Activated T-cell treated with anti-CD3 and anti-CD28 coated beads, Interleukin-2, amount 50 U/mL, for 72 hours (primary cell): Measurements from ENCODE around the gene ATP12A. TPM values are rescaled to one million over a fixed set of nuclear protein-coding genes. Genes with fewer than 3 reads are reported as not detected.

Experiments
- ATAC-seq, 2 donors: fragments of 150-1000 bp; cut with Tn5 transposase; replicated peaks in 1 of 2; 2 replicates each; pipeline ENCODE4 v1.10.0; 2021; ENCODE audit warnings: moderate library complexity in 2 of 2, mild to moderate bottlenecking in 1 of 2
- DNase-seq, 2 donors: peaks; one replicate each; pipeline ENCODE4 v3.0.0; 2021 to 2022; ENCODE audit warnings: mixed read lengths in 1 of 2
- H3K27ac Mint-ChIP-seq: one replicate; pipeline ENCODE4 v1.8.0; 2022; ENCODE audit warnings: mild to moderate bottlenecking, moderate library complexity, mixed read lengths
- H3K27me3 Mint-ChIP-seq: one replicate; pipeline ENCODE4 v1.8.0; 2022; ENCODE audit warnings: low read depth, mixed read lengths
- H3K36me3 Mint-ChIP-seq, 2 donors: one replicate each; pipeline ENCODE4 v1.8.0; 2022; ENCODE audit warnings: mixed read lengths in 2 of 2, mild to moderate bottlenecking in 1 of 2; ENCODE audit not compliant: insufficient read depth in 2 of 2
- H3K4me1 Mint-ChIP-seq: one replicate; pipeline ENCODE4 v1.8.0; 2022; ENCODE audit warnings: low read depth, mixed read lengths
- H3K4me3 Mint-ChIP-seq, 2 donors: one replicate each; pipeline ENCODE4 v1.8.0; 2022; ENCODE audit warnings: mild to moderate bottlenecking in 2 of 2, mixed read lengths in 2 of 2, moderate library complexity in 2 of 2
- H3K9me3 Mint-ChIP-seq, 2 donors: one replicate each; pipeline ENCODE4 v1.8.0; 2022; ENCODE audit warnings: mixed read lengths in 2 of 2
- total RNA-seq, 2 donors: library from RNA; stranded (reverse); gene quantifications; one replicate each; pipeline ENCODE4 v1.2.3, GENCODE V29; 2022

Gene ATP12A
- total RNA-seq, 2 donors from 2014 or later = 0.05 to 0.32 TPM

DNA sequence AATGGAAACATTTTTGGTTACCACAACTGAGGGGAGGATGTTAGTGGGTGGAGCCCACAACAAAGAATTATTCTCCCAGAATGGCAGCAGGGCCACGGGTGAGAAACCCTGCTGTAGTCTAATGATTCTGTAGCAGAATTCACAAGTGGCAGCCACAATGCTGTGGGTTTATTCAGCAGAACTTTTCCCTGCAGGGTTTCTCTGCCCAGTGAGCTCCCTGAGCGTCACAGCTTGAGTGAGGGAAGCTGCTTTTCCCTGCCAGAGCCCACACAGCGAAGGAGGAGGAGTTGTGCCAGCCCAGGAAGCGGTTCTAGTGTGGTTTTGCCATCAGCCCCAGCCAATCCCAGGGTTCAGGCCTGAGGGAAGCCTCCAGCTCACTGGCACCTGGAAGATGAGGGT, 4.4 kb downstream of the ATP12A start:
- peak; percentile 15 to 29 for DNase-seq
- Mint-ChIP-seq H3K4me1 (peaks cover 31% of the 10 kb centered on the region), H3K27me3 (peaks cover 40% of the 10 kb centered on the region), H3K4me3 (peak overlapping the region; percentile 31 to 49), H3K9me3 (no peaks in the 10 kb centered on the region), H3K36me3 (no peaks in the 10 kb centered on the region), H3K27ac (no peak overlapping the region)
- peak; percentile 35 to 56 for ATAC-seq

DNA sequence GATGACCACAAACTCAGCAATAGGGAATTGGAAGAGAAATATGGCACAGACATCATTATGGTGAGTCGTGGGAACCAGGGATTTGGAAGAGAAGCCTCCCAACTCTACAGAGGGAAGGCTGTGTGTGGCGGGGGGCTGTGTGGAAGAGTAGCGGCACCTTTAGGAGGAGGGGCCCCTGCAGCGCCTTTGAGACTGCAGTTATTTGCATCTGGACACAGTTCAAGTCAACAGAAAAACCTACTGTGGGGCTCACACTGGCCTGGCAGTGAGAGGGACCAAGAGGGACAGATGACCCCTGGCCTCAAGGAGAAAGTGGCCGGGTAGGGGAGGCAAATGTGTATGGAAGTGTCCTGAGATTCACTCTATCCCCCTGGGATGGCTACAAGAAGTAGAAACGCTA, 5.1 kb downstream of the ATP12A start:
- H3K9me3 Mint-ChIP-seq = no peaks in the 10 kb centered on the region
- peaks cover 42% of the 10 kb centered on the region for H3K27me3 Mint-ChIP-seq
- ATAC-seq = no peak
- H3K4me3 Mint-ChIP-seq = peak overlapping the region in 1 of 2 donors; percentile 29
- no peak overlapping the region for H3K27ac Mint-ChIP-seq
- DNase-seq = no peak
- no peaks in the 10 kb centered on the region for H3K36me3 Mint-ChIP-seq
- peaks cover 26% of the 10 kb centered on the region for H3K4me1 Mint-ChIP-seq

DNA sequence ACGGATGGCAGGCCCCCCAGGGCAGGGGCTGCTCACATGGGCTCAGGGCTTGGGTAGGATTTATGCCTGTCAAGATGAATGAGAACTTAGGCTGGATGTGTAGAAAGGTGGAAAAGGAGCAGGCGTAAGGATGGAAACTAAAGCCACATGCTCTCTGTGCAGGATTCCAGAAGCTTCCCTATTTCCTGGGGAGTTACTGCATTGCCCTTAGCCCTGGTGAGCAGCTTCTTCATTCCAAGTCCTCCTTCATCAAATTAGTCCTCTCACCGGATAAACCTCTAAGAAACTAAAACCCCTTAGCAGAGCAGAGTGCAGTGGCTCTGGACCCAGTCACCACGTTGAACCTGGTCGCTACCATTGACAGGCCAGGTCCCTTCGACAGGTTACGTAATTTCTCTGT, 7.4 kb downstream of the ATP12A start:
- peaks cover 48% of the 10 kb centered on the region for H3K27me3 Mint-ChIP-seq

DNA sequence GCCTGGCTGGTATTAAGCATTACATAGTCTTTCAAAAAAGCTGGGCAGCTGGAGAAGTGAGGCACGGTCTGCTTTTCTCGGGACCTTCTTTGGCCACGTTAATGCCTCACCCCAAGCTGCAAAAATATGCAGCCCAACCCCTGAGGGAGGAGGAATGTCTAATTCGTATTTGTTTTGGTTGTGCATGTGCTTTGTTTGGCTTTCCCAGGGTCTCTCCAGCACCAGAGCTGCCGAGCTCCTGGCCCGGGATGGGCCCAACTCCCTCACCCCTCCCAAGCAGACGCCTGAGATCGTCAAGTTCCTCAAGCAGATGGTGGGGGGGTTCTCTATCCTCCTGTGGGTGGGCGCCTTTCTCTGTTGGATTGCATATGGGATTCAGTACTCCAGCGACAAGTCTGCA, 7.9 kb downstream of the ATP12A start:
- Mint-ChIP-seq H3K36me3 (no peaks in the 10 kb centered on the region), H3K4me3 (no peak overlapping the region), H3K27ac (no peak overlapping the region), H3K9me3 (no peaks in the 10 kb centered on the region), H3K4me1 (peaks cover 26% of the 10 kb centered on the region), H3K27me3 (peaks cover 51% of the 10 kb centered on the region)
- DNase-seq (no peak), ATAC-seq (no peak)

More for the DNA sequence above, 7.4 kb downstream of the ATP12A start:
- no peak overlapping the region for H3K27ac Mint-ChIP-seq
- no peaks in the 10 kb centered on the region for H3K9me3 Mint-ChIP-seq
- H3K4me3 Mint-ChIP-seq = no peak overlapping the region
- ATAC-seq (no peak), DNase-seq (no peak)
- no peaks in the 10 kb centered on the region for H3K36me3 Mint-ChIP-seq
- peaks cover 26% of the 10 kb centered on the region for H3K4me1 Mint-ChIP-seq

GRCh38 chr13:24688950-24689349, 8.7 kb downstream of the ATP12A start:
- ATAC-seq (no peak), DNase-seq (no peak)
- no peak overlapping the region for H3K4me3 Mint-ChIP-seq
- peaks cover 20% of the 10 kb centered on the region for H3K4me1 Mint-ChIP-seq
- no peaks in the 10 kb centered on the region for H3K9me3 Mint-ChIP-seq
- H3K36me3 Mint-ChIP-seq = no peaks in the 10 kb centered on the region
- H3K27ac Mint-ChIP-seq = no peak overlapping the region
- H3K27me3 Mint-ChIP-seq = peaks cover 60% of the 10 kb centered on the region

DNA sequence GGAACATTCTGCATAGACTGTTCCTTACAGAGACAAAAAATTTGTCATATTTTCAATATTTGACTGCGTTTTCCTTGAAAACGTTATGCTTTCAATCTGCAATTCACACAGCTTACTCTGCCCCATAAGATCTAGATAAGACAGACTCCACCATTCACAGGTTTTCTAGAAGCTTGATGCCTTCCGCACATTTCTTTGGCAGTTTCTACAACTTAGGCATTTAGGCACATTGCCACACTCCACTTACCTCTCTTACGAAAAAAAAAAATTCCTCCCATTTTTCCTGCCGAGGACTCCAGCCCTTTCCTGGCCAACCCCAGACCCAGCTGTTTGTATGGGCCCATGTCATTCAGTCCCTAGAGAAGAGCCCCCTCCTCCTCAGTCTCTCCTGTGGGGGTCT, 11.2 kb downstream of the ATP12A start:
- no peak overlapping the region for H3K4me3 Mint-ChIP-seq

DNA sequence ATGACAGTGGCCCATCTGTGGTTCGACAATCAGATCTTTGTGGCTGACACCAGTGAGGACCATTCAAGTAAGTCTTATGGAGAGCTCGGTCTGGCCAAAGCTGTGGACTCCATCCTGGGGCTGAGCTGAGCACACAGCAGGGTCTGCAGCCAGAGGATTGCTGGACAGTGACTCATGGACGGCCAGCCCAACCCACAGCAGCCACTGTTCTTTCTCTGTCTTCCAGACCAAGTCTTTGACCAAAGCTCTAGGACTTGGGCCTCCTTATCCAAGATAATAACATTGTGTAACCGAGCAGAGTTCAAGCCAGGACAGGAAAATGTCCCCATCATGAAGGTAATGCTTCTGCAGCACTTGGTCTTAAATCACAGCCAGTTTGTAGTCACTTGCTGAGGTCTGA, 12.4 kb downstream of the ATP12A start:
- Mint-ChIP-seq H3K9me3 (no peaks in the 10 kb centered on the region), H3K4me3 (no peak overlapping the region), H3K36me3 (no peaks in the 10 kb centered on the region), H3K27ac (no peak overlapping the region), H3K27me3 (peaks cover 56% of the 10 kb centered on the region), H3K4me1 (peaks cover 7% of the 10 kb centered on the region)
- no peak for DNase-seq
- no peak for ATAC-seq

More for the DNA sequence above, 11.2 kb downstream of the ATP12A start:
- Mint-ChIP-seq H3K36me3 (no peaks in the 10 kb centered on the region), H3K27me3 (peaks cover 56% of the 10 kb centered on the region), H3K4me1 (peaks cover 7% of the 10 kb centered on the region), H3K9me3 (no peaks in the 10 kb centered on the region), H3K27ac (no peak overlapping the region)
- ATAC-seq (no peak), DNase-seq (no peak)

GRCh38 chr13:24693862-24694471, 13.8 kb downstream of the ATP12A start:
- Mint-ChIP-seq H3K27ac (no peak overlapping the region), H3K4me3 (peak overlapping the region; percentile 25 to 27)
- peak; percentile 75 to 78 for ATAC-seq

GRCh38 chr13:24694907-24695306, 14.7 kb downstream of the ATP12A start:
- peaks cover 61% of the 10 kb centered on the region for H3K27me3 Mint-ChIP-seq
- peaks cover 7% of the 10 kb centered on the region for H3K4me1 Mint-ChIP-seq
- no peaks in the 10 kb centered on the region for H3K36me3 Mint-ChIP-seq
- no peak overlapping the region for H3K4me3 Mint-ChIP-seq
- DNase-seq (no peak), ATAC-seq (no peak)
- no peaks in the 10 kb centered on the region for H3K9me3 Mint-ChIP-seq
- H3K27ac Mint-ChIP-seq = no peak overlapping the region

More at GRCh38 chr13:24693862-24694471, 13.8 kb downstream of the ATP12A start:
- Mint-ChIP-seq H3K27me3 (peaks cover 56% of the 10 kb centered on the region), H3K9me3 (no peaks in the 10 kb centered on the region), H3K4me1 (peaks cover 7% of the 10 kb centered on the region), H3K36me3 (no peaks in the 10 kb centered on the region)
- peak; percentile 36 to 52 for DNase-seq

- DNase-seq = no peak
- H3K27me3 Mint-ChIP-seq = peaks cover 38% of the 10 kb centered on the region
- H3K9me3 Mint-ChIP-seq = no peaks in the 10 kb centered on the region
- no peak for ATAC-seq
- no peaks in the 10 kb centered on the region for H3K36me3 Mint-ChIP-seq
- peaks cover 25% of the 10 kb centered on the region for H3K4me1 Mint-ChIP-seq
- no peak overlapping the region for H3K27ac Mint-ChIP-seq
- H3K4me3 Mint-ChIP-seq = no peak overlapping the region
Observed at GRCh38 chr13:24698686-24699085, 18.5 kb downstream of the ATP12A start.

GRCh38 chr13:24699541-24699940, 19.3 kb downstream of the ATP12A start:
- H3K36me3 Mint-ChIP-seq = no peaks in the 10 kb centered on the region
- H3K4me3 Mint-ChIP-seq = no peak overlapping the region
- no peak overlapping the region for H3K27ac Mint-ChIP-seq
- no peaks in the 10 kb centered on the region for H3K9me3 Mint-ChIP-seq
- DNase-seq = no peak
- H3K4me1 Mint-ChIP-seq = peaks cover 18% of the 10 kb centered on the region
- H3K27me3 Mint-ChIP-seq = peaks cover 33% of the 10 kb centered on the region
- ATAC-seq = no peak

GRCh38 chr13:24700539-24700938, 20.3 kb downstream of the ATP12A start:
- H3K9me3 Mint-ChIP-seq = no peaks in the 10 kb centered on the region
- H3K4me3 Mint-ChIP-seq = peak overlapping the region in 1 of 2 donors; percentile 7
- DNase-seq = peak in 1 of 2 donors; percentile 21
- ATAC-seq = peak; percentile 78 to 85
- H3K27ac Mint-ChIP-seq = no peak overlapping the region
- peaks cover 33% of the 10 kb centered on the region for H3K27me3 Mint-ChIP-seq
- peaks cover 18% of the 10 kb centered on the region for H3K4me1 Mint-ChIP-seq
- H3K36me3 Mint-ChIP-seq = no peaks in the 10 kb centered on the region

DNA sequence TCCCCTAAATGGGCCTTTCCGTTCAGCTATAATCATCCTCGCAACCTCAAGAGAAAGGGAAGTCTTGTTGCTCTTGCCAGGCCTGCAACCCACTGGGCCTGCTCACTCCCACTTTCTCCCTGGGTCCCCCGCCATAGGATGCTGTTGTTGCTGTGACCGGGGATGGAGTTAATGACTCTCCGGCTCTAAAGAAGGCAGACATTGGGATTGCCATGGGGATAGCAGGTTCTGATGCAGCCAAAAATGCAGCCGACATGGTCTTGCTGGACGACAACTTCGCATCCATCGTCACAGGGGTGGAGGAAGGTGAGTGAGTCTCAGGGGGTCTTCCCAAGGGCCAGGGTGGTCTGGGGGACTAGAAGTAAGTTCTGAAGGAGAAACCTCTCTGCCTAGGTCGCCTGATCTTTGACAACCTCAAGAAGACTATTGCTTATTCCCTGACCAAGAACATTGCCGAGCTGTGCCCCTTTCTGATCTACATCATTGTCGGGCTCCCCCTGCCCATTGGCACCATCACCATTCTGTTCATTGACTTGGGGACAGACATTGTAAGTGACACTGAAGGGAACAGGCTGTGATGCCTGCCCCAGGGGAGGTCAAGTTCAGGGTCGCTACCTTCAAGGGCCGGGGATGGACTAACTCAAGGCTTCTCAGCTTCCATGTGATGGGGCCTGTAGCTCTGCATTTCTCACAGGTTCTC, 26.8 kb downstream of the ATP12A start:
- Mint-ChIP-seq H3K27ac (no peak overlapping the region), H3K27me3 (no peaks in the 10 kb centered on the region), H3K4me1 (peaks cover 23% of the 10 kb centered on the region), H3K4me3 (no peak overlapping the region), H3K9me3 (no peaks in the 10 kb centered on the region), H3K36me3 (no peaks in the 10 kb centered on the region)
- no peak for DNase-seq
- ATAC-seq = no peak
